Activated naive CD8-positive, alpha-beta T cell (primary cell): Measurements from ENCODE around the gene TP53I13.

Experiments
- H3K27ac Mint-ChIP-seq: one replicate; pipeline ENCODE4 v1.8.0; 2021; ENCODE audit warnings: mixed read lengths
- H3K27me3 Mint-ChIP-seq: one replicate; pipeline ENCODE4 v1.8.0; 2021; ENCODE audit warnings: mixed read lengths
- H3K36me3 Mint-ChIP-seq: one replicate; pipeline ENCODE4 v1.8.0; 2021; ENCODE audit warnings: mixed read lengths
- H3K4me1 Mint-ChIP-seq: one replicate; pipeline ENCODE4 v1.8.0; 2021; ENCODE audit warnings: low read depth, mixed read lengths
- H3K4me3 Mint-ChIP-seq: one replicate; pipeline ENCODE4 v1.8.0; 2021; ENCODE audit warnings: mild to moderate bottlenecking, mixed read lengths
- H3K9me3 Mint-ChIP-seq: one replicate; pipeline ENCODE4 v1.8.0; 2021; ENCODE audit warnings: low read depth, mixed read lengths

Gene TP53I13

GRCh38 chr17:29573558-29573869 lies 5.0 kb downstream of the TP53I13 start:
- Mint-ChIP-seq H3K27me3 (no peaks in the 10 kb centered on the region), H3K36me3 (no peaks in the 10 kb centered on the region), H3K9me3 (no peaks in the 10 kb centered on the region), H3K4me1 (peaks cover 15% of the 10 kb centered on the region), H3K27ac (no peak overlapping the region), H3K4me3 (no peak overlapping the region)

GRCh38 chr17:29573871-29574731 lies 5.6 kb downstream of the TP53I13 start:
- Mint-ChIP-seq H3K36me3 (no peaks in the 10 kb centered on the region), H3K27me3 (no peaks in the 10 kb centered on the region), H3K4me1 (peaks cover 13% of the 10 kb centered on the region), H3K27ac (no peak overlapping the region), H3K4me3 (no peak overlapping the region), H3K9me3 (no peaks in the 10 kb centered on the region)

GRCh38 chr17:29574732-29575510 lies 6.4 kb downstream of the TP53I13 start:
- Mint-ChIP-seq H3K27ac (no peak overlapping the region), H3K27me3 (no peaks in the 10 kb centered on the region), H3K4me3 (no peak overlapping the region), H3K36me3 (no peaks in the 10 kb centered on the region), H3K4me1 (peaks cover 11% of the 10 kb centered on the region), H3K9me3 (no peaks in the 10 kb centered on the region)

GRCh38 chr17:29575511-29576213 lies 7.2 kb downstream of the TP53I13 start:
- no peak overlapping the region for H3K27ac Mint-ChIP-seq
- no peaks in the 10 kb centered on the region for H3K27me3 Mint-ChIP-seq
- no peaks in the 10 kb centered on the region for H3K9me3 Mint-ChIP-seq
- peaks cover 12% of the 10 kb centered on the region for H3K4me1 Mint-ChIP-seq
- H3K36me3 Mint-ChIP-seq = peaks cover 3% of the 10 kb centered on the region
- no peak overlapping the region for H3K4me3 Mint-ChIP-seq

- Mint-ChIP-seq H3K27ac (no peak overlapping the region), H3K4me1 (peaks cover 9% of the 10 kb centered on the region), H3K27me3 (no peaks in the 10 kb centered on the region), H3K4me3 (no peak overlapping the region), H3K9me3 (no peaks in the 10 kb centered on the region), H3K36me3 (peaks cover 3% of the 10 kb centered on the region)
Observed at GRCh38 chr17:29576214-29577000, 7.9 kb downstream of the TP53I13 start.

GRCh38 chr17:29577001-29577370 lies 8.5 kb downstream of the TP53I13 start:
- Mint-ChIP-seq H3K9me3 (no peaks in the 10 kb centered on the region), H3K4me3 (no peak overlapping the region), H3K27me3 (no peaks in the 10 kb centered on the region), H3K27ac (no peak overlapping the region), H3K4me1 (peaks cover 9% of the 10 kb centered on the region), H3K36me3 (peaks cover 3% of the 10 kb centered on the region)

- H3K27me3 Mint-ChIP-seq = no peaks in the 10 kb centered on the region
- H3K36me3 Mint-ChIP-seq = peaks cover 3% of the 10 kb centered on the region
- no peak overlapping the region for H3K27ac Mint-ChIP-seq
- no peaks in the 10 kb centered on the region for H3K9me3 Mint-ChIP-seq
- no peak overlapping the region for H3K4me3 Mint-ChIP-seq
- H3K4me1 Mint-ChIP-seq = peaks cover 11% of the 10 kb centered on the region
Observed at GRCh38 chr17:29577385-29578211, 9.1 kb downstream of the TP53I13 start.

- H3K9me3 Mint-ChIP-seq = no peaks in the 10 kb centered on the region
- peaks cover 3% of the 10 kb centered on the region for H3K36me3 Mint-ChIP-seq
- H3K4me3 Mint-ChIP-seq = no peak overlapping the region
- H3K27me3 Mint-ChIP-seq = no peaks in the 10 kb centered on the region
- peaks cover 9% of the 10 kb centered on the region for H3K4me1 Mint-ChIP-seq
- H3K27ac Mint-ChIP-seq = no peak overlapping the region
Observed at GRCh38 chr17:29578626-29579485, 10.4 kb downstream of the TP53I13 start.

GRCh38 chr17:29579866-29580771 lies 11.6 kb downstream of the TP53I13 start:
- Mint-ChIP-seq H3K4me1 (peaks cover 18% of the 10 kb centered on the region), H3K27me3 (no peaks in the 10 kb centered on the region), H3K9me3 (no peaks in the 10 kb centered on the region), H3K27ac (peak overlapping the region; percentile 93), H3K4me3 (peak overlapping the region; percentile 56), H3K36me3 (peaks cover 3% of the 10 kb centered on the region)

- Mint-ChIP-seq H3K27me3 (no peaks in the 10 kb centered on the region), H3K27ac (peak overlapping the region; percentile 58), H3K4me1 (peaks cover 33% of the 10 kb centered on the region), H3K36me3 (peaks cover 3% of the 10 kb centered on the region), H3K4me3 (no peak overlapping the region), H3K9me3 (no peaks in the 10 kb centered on the region)
Observed at GRCh38 chr17:29581583-29582253, 13.2 kb downstream of the TP53I13 start.

- Mint-ChIP-seq H3K27ac (peak overlapping the region; percentile 58), H3K4me1 (peaks cover 37% of the 10 kb centered on the region), H3K4me3 (no peak overlapping the region), H3K27me3 (no peaks in the 10 kb centered on the region), H3K36me3 (peaks cover 3% of the 10 kb centered on the region), H3K9me3 (no peaks in the 10 kb centered on the region)
Observed at GRCh38 chr17:29582254-29582765, 13.8 kb downstream of the TP53I13 start.

- Mint-ChIP-seq H3K27me3 (no peaks in the 10 kb centered on the region), H3K36me3 (peaks cover 3% of the 10 kb centered on the region), H3K4me3 (no peak overlapping the region), H3K9me3 (no peaks in the 10 kb centered on the region), H3K27ac (no peak overlapping the region), H3K4me1 (peaks cover 41% of the 10 kb centered on the region)
Observed at GRCh38 chr17:29582772-29583171, 14.3 kb downstream of the TP53I13 start.
